Measurements from ENCODE around the gene TFEB. TPM values are rescaled to one million over a fixed set of nuclear protein-coding genes. Genes with fewer than 3 reads are reported as not detected.

Gene TFEB
- total RNA-seq, 3 donors from 2014 or later: 15.7 to 20.6 (median 18.4) TPM

DNA sequence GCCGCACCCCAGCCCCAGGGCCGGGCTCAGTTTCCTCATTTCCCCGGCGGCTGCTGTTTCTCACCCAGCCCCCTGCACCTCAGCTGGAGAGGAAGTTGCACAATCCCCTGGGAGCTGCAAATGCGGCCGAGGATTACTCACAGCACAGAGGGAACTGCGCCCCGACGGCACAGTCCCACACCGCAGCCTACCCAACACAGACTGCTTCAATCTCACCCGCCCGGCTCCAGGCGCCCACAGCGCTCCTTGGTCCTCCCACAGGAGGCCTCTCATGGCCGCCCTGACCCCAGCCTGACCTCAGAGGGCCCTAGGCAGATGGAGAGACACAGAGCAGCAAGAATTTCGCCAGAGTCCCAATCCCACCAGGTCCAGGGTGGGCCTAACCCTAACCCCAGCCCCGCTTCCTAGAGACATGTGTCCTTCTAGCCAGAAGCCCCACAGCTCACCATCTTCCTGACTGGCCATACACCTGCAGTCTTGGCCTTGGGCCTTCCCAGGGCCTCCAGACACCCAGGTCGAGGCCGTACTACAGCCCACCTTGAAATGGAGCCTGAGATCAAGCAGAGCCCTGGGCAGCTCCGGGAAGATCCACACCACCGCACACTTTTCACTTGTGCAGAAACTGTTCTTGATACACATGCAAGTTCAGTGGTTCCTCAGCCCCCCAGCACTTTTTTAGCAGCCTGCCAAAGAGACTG lies 11.7 kb downstream of the TFEB start:
- intact Hi-C loops (cut with DNase I; ENCODE audit: low total_unique reads): no loop called here
- no peaks in the 10 kb centered on the region for H3K36me3 ChIP-seq
- H3K4me3 ChIP-seq: peak overlapping the region in 1 of 3 donors; percentile 37
- peak in 2 of 3 donors; percentile 35 to 47 for TF ChIP-seq POLR2AphosphoS5 (IDR thresholded peaks at IDR 0.05)
- TF ChIP-seq POLR2A (IDR thresholded peaks at IDR 0.05): no peak
- H3K27ac ChIP-seq: peak overlapping the region; percentile 57 to 77
- H3K9me3 ChIP-seq: no peaks in the 10 kb centered on the region
- DNase-seq (ENCODE audit: low spot score in 2 of 2): peak in 1 of 2 donors; percentile 72
- peaks cover 9 to 13% of the 10 kb centered on the region in 2 donors for H3K4me1 ChIP-seq
- H3K27me3 ChIP-seq: no peaks in the 10 kb centered on the region

DNA sequence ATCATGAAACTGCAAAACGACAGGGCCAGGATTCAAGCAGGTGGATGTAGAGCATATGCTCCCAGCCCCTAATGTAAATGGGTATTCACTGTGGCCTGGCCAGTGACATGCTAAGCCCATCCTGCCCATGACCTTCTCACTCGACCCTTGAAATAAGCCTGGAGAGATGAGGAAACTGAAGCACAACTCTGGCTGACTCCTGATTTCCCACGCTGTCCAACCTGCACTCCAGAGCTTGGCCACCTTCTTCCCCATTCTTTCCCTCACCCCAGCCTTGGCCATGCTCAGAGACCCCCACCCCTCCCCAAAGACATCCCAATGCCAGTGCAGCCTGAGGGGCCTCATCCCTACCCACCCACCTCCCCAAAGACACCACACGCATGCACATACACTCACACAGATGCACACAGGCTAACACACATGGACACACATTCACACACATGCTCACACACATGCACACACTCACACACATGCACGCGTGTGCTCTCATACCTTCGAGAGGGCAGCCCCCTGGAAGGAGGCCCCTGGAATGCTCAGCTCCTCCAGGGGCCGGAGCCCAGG lies 12.4 kb downstream of the TFEB start:
- intact Hi-C loops (cut with DNase I; ENCODE audit: low total_unique reads): no loop called here
- H3K36me3 ChIP-seq: no peaks in the 10 kb centered on the region
- H3K4me1 ChIP-seq: peaks cover 9% of the 10 kb centered on the region in 2 donors
- no peak for DNase-seq (ENCODE audit: low spot score in 2 of 2)
- TF ChIP-seq POLR2A (IDR thresholded peaks at IDR 0.05) (no peak), POLR2AphosphoS5 (IDR thresholded peaks at IDR 0.05) (no peak)
- TF ChIP-seq, protein P1, sequence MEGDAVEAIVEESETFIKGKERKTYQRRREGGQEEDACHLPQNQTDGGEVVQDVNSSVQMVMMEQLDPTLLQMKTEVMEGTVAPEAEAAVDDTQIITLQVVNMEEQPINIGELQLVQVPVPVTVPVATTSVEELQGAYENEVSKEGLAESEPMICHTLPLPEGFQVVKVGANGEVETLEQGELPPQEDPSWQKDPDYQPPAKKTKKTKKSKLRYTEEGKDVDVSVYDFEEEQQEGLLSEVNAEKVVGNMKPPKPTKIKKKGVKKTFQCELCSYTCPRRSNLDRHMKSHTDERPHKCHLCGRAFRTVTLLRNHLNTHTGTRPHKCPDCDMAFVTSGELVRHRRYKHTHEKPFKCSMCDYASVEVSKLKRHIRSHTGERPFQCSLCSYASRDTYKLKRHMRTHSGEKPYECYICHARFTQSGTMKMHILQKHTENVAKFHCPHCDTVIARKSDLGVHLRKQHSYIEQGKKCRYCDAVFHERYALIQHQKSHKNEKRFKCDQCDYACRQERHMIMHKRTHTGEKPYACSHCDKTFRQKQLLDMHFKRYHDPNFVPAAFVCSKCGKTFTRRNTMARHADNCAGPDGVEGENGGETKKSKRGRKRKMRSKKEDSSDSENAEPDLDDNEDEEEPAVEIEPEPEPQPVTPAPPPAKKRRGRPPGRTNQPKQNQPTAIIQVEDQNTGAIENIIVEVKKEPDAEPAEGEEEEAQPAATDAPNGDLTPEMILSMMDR (IDR thresholded peaks at IDR 0.05): no peak
- no peaks in the 10 kb centered on the region for H3K27me3 ChIP-seq
- peak overlapping the region; percentile 57 to 77 for H3K27ac ChIP-seq
- peak overlapping the region in 1 of 3 donors; percentile 37 for H3K4me3 ChIP-seq
- H3K9me3 ChIP-seq: no peaks in the 10 kb centered on the region

DNA sequence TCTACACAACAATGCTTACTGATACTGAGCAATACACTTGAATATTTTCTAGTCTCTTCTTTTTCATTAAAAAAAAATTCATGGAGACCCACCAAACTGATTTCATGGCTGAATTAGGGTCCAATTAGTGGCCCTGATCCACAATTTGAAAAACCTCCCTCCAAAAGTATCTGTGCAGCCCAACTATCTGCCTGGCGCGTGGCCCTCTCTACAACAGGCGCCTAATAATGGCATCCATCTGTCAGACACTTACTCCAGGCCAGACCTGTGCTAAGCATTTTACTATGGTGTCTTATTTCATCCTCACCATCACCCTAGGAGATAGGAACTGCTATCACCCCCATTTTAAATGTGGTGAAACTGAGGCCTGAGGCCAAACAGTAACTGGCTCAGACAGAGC lies 14.0 kb downstream of the TFEB start:
- Histone ChIP-seq H3K4me3 (no peak overlapping the region), H3K27me3 (no peaks in the 10 kb centered on the region), H3K36me3 (no peaks in the 10 kb centered on the region), H3K4me1 (peaks cover 12 to 13% of the 10 kb centered on the region in 2 donors), H3K27ac (no peak overlapping the region), H3K9me3 (no peaks in the 10 kb centered on the region)
- intact Hi-C loops (cut with DNase I; ENCODE audit: low total_unique reads): no loop called here
- DNase-seq (ENCODE audit: low spot score in 2 of 2): no peak
- TF ChIP-seq, protein P1 (IDR thresholded peaks at IDR 0.05): no peak
- TF ChIP-seq POLR2A (IDR thresholded peaks at IDR 0.05) (no peak), POLR2AphosphoS5 (IDR thresholded peaks at IDR 0.05) (no peak)

DNA sequence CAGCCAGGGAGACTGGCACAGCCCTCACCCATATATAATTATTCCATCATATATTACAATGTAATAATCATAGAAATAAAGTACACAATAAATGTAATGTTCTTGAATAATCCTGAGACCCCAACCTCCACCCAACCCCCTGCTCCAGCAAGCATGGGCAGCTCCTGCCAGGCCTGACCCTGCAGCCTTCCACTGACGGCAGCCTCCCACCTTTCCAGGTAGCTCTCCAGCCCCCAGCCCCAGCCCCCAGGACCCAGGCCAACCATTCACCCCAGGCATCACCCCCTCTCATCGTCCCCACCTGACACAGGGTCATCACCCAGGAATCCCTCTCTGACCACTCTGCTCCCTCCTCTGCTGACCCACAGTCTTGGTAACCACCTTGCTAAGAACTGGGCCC lies 14.6 kb downstream of the TFEB start:
- H3K9me3 ChIP-seq: no peaks in the 10 kb centered on the region
- TF ChIP-seq, protein P1 (IDR thresholded peaks at IDR 0.05): no peak
- TF ChIP-seq POLR2A (IDR thresholded peaks at IDR 0.05) (no peak), POLR2AphosphoS5 (IDR thresholded peaks at IDR 0.05) (no peak)

DNA sequence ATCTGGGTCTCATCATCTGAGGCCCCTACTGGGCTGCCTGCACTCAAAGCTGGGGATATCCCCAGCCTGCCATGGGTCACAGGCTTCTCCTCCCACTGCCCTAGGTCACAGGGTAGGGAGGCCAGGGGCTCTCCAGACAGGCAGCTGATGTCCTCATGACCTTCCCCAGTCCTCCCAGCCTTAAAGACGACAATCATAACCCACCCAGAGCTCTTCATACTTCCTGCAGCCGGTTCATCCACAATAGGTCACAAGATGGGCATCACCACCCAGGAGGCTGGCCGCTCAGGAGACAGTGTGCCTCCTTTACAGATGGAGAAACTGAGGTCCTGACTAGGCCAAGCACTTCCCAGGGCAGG lies 15.2 kb downstream of the TFEB start:
- no peaks in the 10 kb centered on the region for H3K9me3 ChIP-seq
- peaks cover 12 to 16% of the 10 kb centered on the region in 2 donors for H3K4me1 ChIP-seq
- H3K27ac ChIP-seq: no peak overlapping the region
- no peak for DNase-seq (ENCODE audit: low spot score in 2 of 2)
- H3K27me3 ChIP-seq: no peaks in the 10 kb centered on the region
- H3K36me3 ChIP-seq: no peaks in the 10 kb centered on the region
- no peak overlapping the region for H3K4me3 ChIP-seq
- intact Hi-C loops (cut with DNase I; ENCODE audit: low total_unique reads): no loop called here
- TF ChIP-seq, protein P1 (IDR thresholded peaks at IDR 0.05): no peak
- TF ChIP-seq POLR2A (IDR thresholded peaks at IDR 0.05) (no peak), POLR2AphosphoS5 (IDR thresholded peaks at IDR 0.05) (no peak)

More for the DNA sequence above, 14.6 kb downstream of the TFEB start:
- peaks cover 12 to 16% of the 10 kb centered on the region in 2 donors for H3K4me1 ChIP-seq
- H3K36me3 ChIP-seq: no peaks in the 10 kb centered on the region
- no peak for DNase-seq (ENCODE audit: low spot score in 2 of 2)
- H3K27ac ChIP-seq: no peak overlapping the region
- H3K4me3 ChIP-seq: no peak overlapping the region
- no peaks in the 10 kb centered on the region for H3K27me3 ChIP-seq
- intact Hi-C loops (cut with DNase I; ENCODE audit: low total_unique reads): no loop called here
